ENCODE measurements around the gene GNA14.

- TF ChIP-seq CTCF (IDR thresholded peaks at IDR 0.05) (no peak), POLR2A (IDR thresholded peaks at IDR 0.05) (no peak)
Observed at GRCh38 chr9:77592476-77592875, 55.6 kb downstream of the GNA14 start.
